Heart left ventricle (tissue), 16 donors: ENCODE results near the gene OR52A1. TPM values are rescaled to one million over a fixed set of nuclear protein-coding genes. Genes with fewer than 3 reads are reported as not detected.
A peak's percentile ranks its signal among the peaks of the same experiment; 100 is the strongest.

Experiments
- ATAC-seq, 4 donors: fragments of 200-7000 bp; cut with Tn5 transposase; one replicate each; pipeline ENCODE4 v1.9.1; 2020 to 2022; ENCODE audit warnings: moderate library complexity in 4 of 4, mild to moderate bottlenecking in 3 of 4, moderate number of reproducible peaks in 1 of 4
- DNase-seq, 5 donors: peaks; one replicate each; pipeline ENCODE4 v3.0.0-alpha.2; 2020
- H3K27ac ChIP-seq, 12 donors: fragments of 200-600 bp; sonication (generic) in 4 of 12; one replicate each; pipeline versions ENCODE4 v1.5.0 to v1.8.0; 2016 to 2022; ENCODE audit warnings: mild to moderate bottlenecking in 2 of 12
- H3K27me3 ChIP-seq, 9 donors: fragments of 200-600 bp; sonication (generic) in 2 of 9; one replicate each; pipeline versions ENCODE4 v1.5.1 to v1.8.0; 2016 to 2022; ENCODE audit warnings: mild to moderate bottlenecking in 3 of 9
- H3K36me3 ChIP-seq, 9 donors: fragments of 200-600 bp; sonication (generic) in 2 of 9; one replicate each; pipeline versions ENCODE4 v1.5.0 to v1.8.0; 2018 to 2022; ENCODE audit warnings: mild to moderate bottlenecking in 2 of 9
- H3K4me1 ChIP-seq, 12 donors: fragments of 200-600 bp; sonication (generic) in 4 of 12; one replicate each; pipeline versions ENCODE4 v1.5.0 to v1.8.0; 2016 to 2022; ENCODE audit warnings: mild to moderate bottlenecking in 3 of 12
- H3K4me3 ChIP-seq, 12 donors: fragments of 200-600 bp; sonication (generic) in 4 of 12; one replicate each; pipeline versions ENCODE4 v1.5.0 to v1.8.0; 2017 to 2022; ENCODE audit warnings: mild to moderate bottlenecking in 9 of 12, moderate library complexity in 4 of 12
- H3K9me3 ChIP-seq, 12 donors: fragments of 200-600 bp; sonication (generic) in 4 of 12; one replicate each; pipeline versions ENCODE4 v1.5.0 to v1.8.0; 2016 to 2022; ENCODE audit warnings: mild to moderate bottlenecking in 1 of 12
- CTCF ChIP-seq, 12 donors: fragments of 200-600 bp; sonication (generic) in 4 of 12; IDR thresholded peaks; one replicate each; pipeline versions ENCODE4 v1.5.0 to v1.8.0; 2018 to 2022; ENCODE audit warnings: antibody characterized with exemption in 12 of 12, mild to moderate bottlenecking in 5 of 12
- POLR2A ChIP-seq, 2 donors: fragments of 450-650 bp; IDR thresholded peaks; one replicate each; pipeline ENCODE4 v1.6.1; 2017; ENCODE audit warnings: antibody characterized with exemption in 2 of 2, mild to moderate bottlenecking in 2 of 2, moderate library complexity in 2 of 2
- WGBS, 4 donors: extraction: QIAGEN DNeasy Blood & Tissue Kit in 2 of 4; methylation state at CpG; one replicate each; pipeline versions ENCODE4 v1.1.5 to v1.1.7; 2013 to 2018; 5-methylcytosine and 5-hydroxymethylcytosine counted together
- intact Hi-C, 10 donors: fragments of 100-400 bp; cut with DNase I; formaldehyde crosslinking; loops; one replicate each; pipeline versions ENCODE4 v1.11.1 to v1.14.2; 2022
- polyA plus RNA-seq, 2 donors: library from polyadenylated mRNA; stranded (reverse); fragments of 200-250 nt; gene quantifications; one replicate each; pipeline ENCODE4 v1.2.3, GENCODE V29; 2013
- total RNA-seq, 9 donors: library from RNA; depleted of rRNA in 2 of 9; stranded (reverse); fragments of >200 nt in 2 of 9; fragmentation: NEBNext Ultra II Directional in 3 of 9; extraction: Animal tissue kit (Norgen Biotek cat#: 25700) in 3 of 9; gene quantifications; one replicate each; pipeline versions ENCODE4 v1.1.0 to v1.2.4, GENCODE V29; 2016 to 2023
- donor health status: ischemic (EF 13 %, LVEDD 7.1; RV severe dilation, severe dysfunction).
- donor health status: healthy with polysubstance abuse.
- donor health status: DM: no; HTN: yes; CAD: no.
- donor health status: DM: no; HTN: no; CAD: no.
- donor health status: ischemic (EF 25% LVEDD 6.9; RV normal size, moderate dysfunction).
- donor health status: ischemic (EF 25% LVEDD 5.7; RV mildly dilated, moderate dysfunction).
- donor health status: healthy.
- donor health status: DM: yes; HTN: yes; CAD: no.
- donor health status: ischemic (EF 35%, LVEDD 5.7; RV mildly dilated, moderate dysfunction).
- donor health status: nonischemic (EF 11% LVEDD 7.7; RV severe dilation, severe dysfunction).
- donor health status: DM: yes; HTN: yes; CAD: no.
- donor health status: PGD.
- donor health status: ischemic (EF 29% LVEDD 5.4; RV normal size, mild dysfunction).
- donor health status: nonischemic (EF 23%, LVEDD 6.1; RV moderate dilation, normal function).

Gene OR52A1
- total and polyA plus RNA-seq, 11 donors, result not detected

GRCh38 chr11:5129457-5129877 is 25.1 kb downstream of the OR52A1 start:
- TF ChIP-seq POLR2A (IDR thresholded peaks at IDR 0.05) (no peak), CTCF (IDR thresholded peaks at IDR 0.05) (no peak)
- H3K4me3 ChIP-seq, result no peak overlapping the region
- no peaks in the 10 kb centered on the region for H3K36me3 ChIP-seq
- ATAC-seq (no peak), DNase-seq (no peak)
- intact Hi-C loops, result loop anchor here in 5 of 10 donors (5.0 to 10.0 kb wide), 4 partner anchors 253 to 678 kb away; partner anchors contain the start of genes OR51M1 (in 3 of the 5) and OR52N2 (in 2 of the 5)
- no peaks in the 10 kb centered on the region for H3K9me3 ChIP-seq
- no peaks in the 10 kb centered on the region for H3K27me3 ChIP-seq
- no peaks in the 10 kb centered on the region for H3K4me1 ChIP-seq
- WGBS, 4 donors, result 31 to 48% (median 39%) methylated on average over 2 of the region's 2 CpGs
- no peak overlapping the region for H3K27ac ChIP-seq

GRCh38 chr11:5124891-5125620 is 29.5 kb downstream of the OR52A1 start:
- no peak overlapping the region for H3K27ac ChIP-seq
- no peak for TF ChIP-seq POLR2A (IDR thresholded peaks at IDR 0.05)
- TF ChIP-seq CTCF (IDR thresholded peaks at IDR 0.05), result no peak
- no peaks in the 10 kb centered on the region for H3K4me1 ChIP-seq
- no peaks in the 10 kb centered on the region for H3K27me3 ChIP-seq
- H3K4me3 ChIP-seq, result no peak overlapping the region
- no peaks in the 10 kb centered on the region for H3K36me3 ChIP-seq
- DNase-seq, result no peak
- no peak for ATAC-seq
- 64 to 71% (median 66%) methylated on average over 4 of the region's 4 CpGs for WGBS, 4 donors
- intact Hi-C loops, result loop anchor here (1.0 to 10.0 kb wide), 7 partner anchors 256 to 684 kb away; partner anchors contain the start of genes OR52N2 (in 8 of the 10) and OR51M1 (in 7 of the 10)
- H3K9me3 ChIP-seq, result no peaks in the 10 kb centered on the region

GRCh38 chr11:5123802-5124521 is 30.6 kb downstream of the OR52A1 start:
- intact Hi-C loops, result loop anchor here in 9 of 10 donors (1.0 to 10.0 kb wide), 7 partner anchors 257 to 685 kb away; partner anchors contain the start of genes OR52N2 (in 7 of the 9) and OR51M1 (in 6 of the 9)
- Histone ChIP-seq H3K27ac (no peak overlapping the region), H3K4me1 (no peaks in the 10 kb centered on the region), H3K4me3 (no peak overlapping the region), H3K9me3 (no peaks in the 10 kb centered on the region), H3K27me3 (no peaks in the 10 kb centered on the region), H3K36me3 (no peaks in the 10 kb centered on the region)
- TF ChIP-seq POLR2A (IDR thresholded peaks at IDR 0.05) (no peak), CTCF (IDR thresholded peaks at IDR 0.05) (peak; percentile 58 to 79 (median 73))
- WGBS, 4 donors, result 2 to 7% (median 5%) methylated on average over 4 of the region's 4 CpGs
- ATAC-seq (peak in 2 of 4 donors; percentile 71 to 76), DNase-seq (peak; percentile 27 to 49 (median 41))

- TF ChIP-seq CTCF (IDR thresholded peaks at IDR 0.05), result no peak
- no peak for TF ChIP-seq POLR2A (IDR thresholded peaks at IDR 0.05)
- no peak overlapping the region for H3K27ac ChIP-seq
- intact Hi-C loops, result no loop called here
- H3K9me3 ChIP-seq, result no peaks in the 10 kb centered on the region
- H3K36me3 ChIP-seq, result no peaks in the 10 kb centered on the region
- no peaks in the 10 kb centered on the region for H3K4me1 ChIP-seq
- no peak for ATAC-seq
- H3K27me3 ChIP-seq, result peaks cover 0 to 4% (median 0%) of the 10 kb centered on the region in 9 donors
- no peak for DNase-seq
- no peak overlapping the region for H3K4me3 ChIP-seq
- 82 to 91% (median 89%) methylated on average over 1 of the region's 1 CpG for WGBS, 4 donors
Measured at GRCh38 chr11:5118893-5119292, 35.7 kb downstream of the OR52A1 start.
